Esophagus muscularis mucosa (tissue), 3 donors: Measurements from ENCODE around the gene PNP.

Experiments
- POLR2A ChIP-seq: fragments of 450-650 bp; IDR thresholded peaks from one replicate; pipeline ENCODE4 v1.6.1; 2017; ENCODE audit warnings: antibody characterized with exemption, moderate library complexity, mild to moderate bottlenecking, low read depth
- TF ChIP-seq, protein P1 (sequence below), 3 experiments: fragments of 200-600 bp in 2 of 3; fragments of 450-650 bp in 1 of 3; sonication (generic) in 2 of 3; IDR thresholded peaks; one replicate each; pipeline ENCODE4 v1.5.1; 2017 to 2019; ENCODE audit warnings: antibody characterized with exemption in 3 of 3, mild to moderate bottlenecking in 2 of 3, moderate library complexity in 1 of 3

DNA sequence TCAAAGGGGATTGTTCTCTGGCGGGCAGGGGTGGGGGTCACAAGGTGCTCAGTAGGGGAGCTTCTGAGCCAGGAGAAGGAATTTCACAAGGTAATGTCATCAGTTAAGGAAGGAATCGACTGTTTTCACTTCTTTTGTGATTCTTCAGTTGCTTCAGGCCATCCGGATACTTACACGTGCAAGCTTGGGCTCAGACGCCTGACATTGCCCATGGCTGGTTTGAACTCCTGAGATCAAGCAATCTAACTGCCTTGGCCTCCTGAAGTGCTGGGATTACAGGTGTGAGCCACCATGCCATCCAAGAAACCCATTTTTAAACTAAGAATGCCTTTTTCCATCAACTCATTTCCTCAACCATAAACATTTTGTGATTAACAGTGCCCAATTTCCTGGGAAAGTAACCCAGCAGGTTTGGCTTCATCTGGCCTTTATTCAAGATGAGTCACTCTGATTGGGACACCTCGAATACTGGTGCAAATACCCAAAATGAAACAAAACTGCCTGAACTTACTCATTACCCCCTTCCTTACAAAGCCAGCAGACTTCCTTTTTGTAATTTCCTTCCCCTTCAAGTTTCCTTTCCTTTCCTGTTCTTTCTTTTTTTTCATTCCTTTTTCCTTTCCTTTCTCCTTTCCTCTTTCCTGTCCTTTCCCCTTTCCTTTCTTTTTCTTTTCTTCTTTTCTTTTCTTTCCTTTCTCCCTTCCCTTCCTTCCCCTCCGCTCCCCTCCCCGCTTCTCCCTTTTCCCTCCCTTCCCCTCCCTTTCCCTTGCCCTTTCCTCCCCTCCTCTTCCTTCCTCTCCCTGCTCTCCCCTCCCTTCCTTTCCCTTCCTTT is 25.9 kb downstream of the PNP start:
- TF ChIP-seq, protein P1, sequence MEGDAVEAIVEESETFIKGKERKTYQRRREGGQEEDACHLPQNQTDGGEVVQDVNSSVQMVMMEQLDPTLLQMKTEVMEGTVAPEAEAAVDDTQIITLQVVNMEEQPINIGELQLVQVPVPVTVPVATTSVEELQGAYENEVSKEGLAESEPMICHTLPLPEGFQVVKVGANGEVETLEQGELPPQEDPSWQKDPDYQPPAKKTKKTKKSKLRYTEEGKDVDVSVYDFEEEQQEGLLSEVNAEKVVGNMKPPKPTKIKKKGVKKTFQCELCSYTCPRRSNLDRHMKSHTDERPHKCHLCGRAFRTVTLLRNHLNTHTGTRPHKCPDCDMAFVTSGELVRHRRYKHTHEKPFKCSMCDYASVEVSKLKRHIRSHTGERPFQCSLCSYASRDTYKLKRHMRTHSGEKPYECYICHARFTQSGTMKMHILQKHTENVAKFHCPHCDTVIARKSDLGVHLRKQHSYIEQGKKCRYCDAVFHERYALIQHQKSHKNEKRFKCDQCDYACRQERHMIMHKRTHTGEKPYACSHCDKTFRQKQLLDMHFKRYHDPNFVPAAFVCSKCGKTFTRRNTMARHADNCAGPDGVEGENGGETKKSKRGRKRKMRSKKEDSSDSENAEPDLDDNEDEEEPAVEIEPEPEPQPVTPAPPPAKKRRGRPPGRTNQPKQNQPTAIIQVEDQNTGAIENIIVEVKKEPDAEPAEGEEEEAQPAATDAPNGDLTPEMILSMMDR (IDR thresholded peaks at IDR 0.05), result no peak
- TF ChIP-seq POLR2A, result no peak
